HepG2 (cell line): ENCODE data around the gene ZCCHC10. TPM values are rescaled to one million over a fixed set of nuclear protein-coding genes. Genes with fewer than 3 reads are reported as not detected.

Experiments
- BCL6 ChIP-seq: IDR thresholded peaks from 2 replicates; pipeline ENCODE4 v1.6.1; 2016; ENCODE audit warnings: missing genetic modification reagents, missing compliant biosample characterization
- CREB1 ChIP-seq, 2 experiments: fragments of 450-650 bp in 1 of 2; IDR thresholded peaks; 2 replicates each; pipeline ENCODE4 v1.6.1; 2016 to 2017; ENCODE audit warnings: control low read depth in 1 of 2, mild to moderate bottlenecking in 1 of 2, missing compliant biosample characterization in 1 of 2, missing genetic modification characterization in 1 of 2
- EZH2 ChIP-seq: conservative IDR thresholded peaks from 2 replicates; pipeline ENCODE4 v1.6.1; 2012; ENCODE audit warnings: mild to moderate bottlenecking, low read depth, low read length, moderate library complexity
- FOXA3 ChIP-seq: IDR thresholded peaks from 2 replicates; pipeline ENCODE4 v1.6.1; 2016; ENCODE audit warnings: missing genetic modification reagents, missing compliant biosample characterization
- FOXJ3 ChIP-seq: sonication (generic); formaldehyde crosslinking; IDR thresholded peaks from 2 replicates; pipeline ENCODE4 v1.4.0; 2020; ENCODE audit warnings: missing genetic modification reagents, mild to moderate bottlenecking, borderline replicate concordance
- KAT8 ChIP-seq: IDR thresholded peaks from 2 replicates; pipeline ENCODE4 v1.6.1; 2016; ENCODE audit warnings: missing genetic modification reagents, missing compliant biosample characterization
- MAX ChIP-seq: IDR thresholded peaks from 2 replicates; pipeline ENCODE4 v1.6.1; 2012; ENCODE audit warnings: inconsistent platforms
- MYC ChIP-seq: sonication (generic); formaldehyde crosslinking; IDR thresholded peaks from 2 replicates; pipeline ENCODE4 v1.9.0; 2021; ENCODE audit warnings: missing genetic modification reagents, borderline replicate concordance
- NCOA2 ChIP-seq: sonication (generic); formaldehyde crosslinking; IDR thresholded peaks from 2 replicates; pipeline ENCODE4 v1.8.0; 2022; ENCODE audit warnings: inconsistent platforms
- POGZ ChIP-seq: sonication (generic); formaldehyde crosslinking; IDR thresholded peaks from 2 replicates; pipeline ENCODE4 v1.4.0; 2020; ENCODE audit warnings: mild to moderate bottlenecking, missing genetic modification reagents
- SATB2 ChIP-seq: sonication (generic); formaldehyde crosslinking; IDR thresholded peaks from 2 replicates; pipeline ENCODE4 v1.5.0; 2020; ENCODE audit warnings: missing genetic modification reagents
- SMYD3 ChIP-seq: sonication (generic); formaldehyde crosslinking; IDR thresholded peaks from 2 replicates; pipeline ENCODE4 v1.8.1; 2023; ENCODE audit warnings: mild to moderate bottlenecking, missing genetic modification reagents
- SNAPC4 ChIP-seq: sonication (generic); formaldehyde crosslinking; IDR thresholded peaks from 2 replicates; pipeline ENCODE4 v1.4.0; 2020; ENCODE audit warnings: mild to moderate bottlenecking, missing genetic modification reagents
- XRCC5 ChIP-seq: fragments of 200-400 bp; formaldehyde crosslinking; optimal IDR thresholded peaks from 2 replicates; pipeline ENCODE3; 2017; ENCODE audit warnings: mild to moderate bottlenecking, low read length
- YEATS4 ChIP-seq: sonication (generic); formaldehyde crosslinking; IDR thresholded peaks from 2 replicates; pipeline ENCODE4 v1.4.0; 2020; ENCODE audit warnings: missing genetic modification reagents, borderline replicate concordance
- ZBTB20 ChIP-seq: sonication (generic); formaldehyde crosslinking; IDR thresholded peaks from 2 replicates; pipeline ENCODE4 v1.8.1; 2023; ENCODE audit warnings: missing genetic modification reagents, low read depth, mild to moderate bottlenecking, borderline replicate concordance
- ZFP36L2 ChIP-seq: sonication (generic); formaldehyde crosslinking; IDR thresholded peaks from 2 replicates; pipeline ENCODE4 v1.4.0; 2020; ENCODE audit warnings: missing genetic modification reagents
- ZFX ChIP-seq: sonication (generic); formaldehyde crosslinking; IDR thresholded peaks from 2 replicates; pipeline ENCODE4 v1.4.0; 2020; ENCODE audit warnings: mild to moderate bottlenecking, low read depth, missing genetic modification reagents, moderate library complexity
- ZMAT3 ChIP-seq: sonication (generic); formaldehyde crosslinking; conservative IDR thresholded peaks from 2 replicates; pipeline ENCODE4 v1.7.0; 2021; ENCODE audit warnings: missing genetic modification reagents
- ZNF30 ChIP-seq: sonication (generic); formaldehyde crosslinking; IDR thresholded peaks from 2 replicates; pipeline ENCODE4 v1.5.0; 2020; ENCODE audit warnings: mild to moderate bottlenecking, missing genetic modification reagents
- polyA plus RNA-seq, 8 experiments: library from polyadenylated mRNA; depleted of rRNA in 3 of 8; stranded (reverse) in 7 of 8; unstranded in 1 of 8; fragments of >200 nt; fragmentation: Illumina TruSeq in 4 of 8; extraction: Trizol in 4 of 8; gene quantifications; 2 replicates each; pipeline versions ENCODE4 v1.2.1 to v1.2.3, GENCODE V29; 2011 to 2016; ENCODE audit warnings: low read depth in 4 of 8, missing spikeins in 1 of 8, mixed read lengths in 1 of 8; ENCODE audit not compliant: insufficient read depth in 1 of 8
- total RNA-seq, 5 experiments: library from RNA; depleted of rRNA; stranded (reverse); fragments of >200 nt; fragmentation: Illumina TruSeq; extraction: Trizol; gene quantifications; 2 replicates each; pipeline ENCODE4 v1.2.3, GENCODE V29; 2016; ENCODE audit warnings: low read depth in 1 of 5
- TF ChIP-seq, protein P1 (sequence below): sonication (generic); formaldehyde crosslinking; IDR thresholded peaks from 2 replicates; pipeline ENCODE4 v1.4.0; 2020; ENCODE audit warnings: missing genetic modification reagents
- TF ChIP-seq, protein P2 (sequence below): sonication (generic); formaldehyde crosslinking; IDR thresholded peaks from 2 replicates; pipeline ENCODE4 v1.8.1; 2023; ENCODE audit warnings: mild to moderate bottlenecking, missing genetic modification reagents

Gene ZCCHC10
- total and polyA plus RNA-seq, 2 of the 13 experiments (the other 11 are each of a cell fraction or from before 2014, with no cell fraction given), result 40.7 to 48.2 TPM

GRCh38 chr5:133025804-133026663 is at the start of gene ZCCHC10 (continued):
- TF ChIP-seq MYC (CRISPR knock-in tag) (peak; percentile 38; the same call in 1 of the 2 replicates), SMYD3 (CRISPR knock-in tag) (0 out of 2 replicates have a peak, but pooled peaks have one; percentile 38), YEATS4 (CRISPR knock-in tag) (peak; percentile 62), EZH2 (no peak), ZFX (CRISPR knock-in tag) (peak; percentile 79), CREB1 (IDR thresholded peaks at IDR 0.05) (no peak), CREB1 (CRISPR knock-in tag; IDR thresholded peaks at IDR 0.05) (peak; percentile 33; the same call in 1 of the 2 replicates), ZFP36L2 (no peak), SNAPC4 (CRISPR knock-in tag) (0 out of 2 replicates have a peak, but pooled peaks have one; percentile 60), FOXA3 (CRISPR knock-in tag) (peak; percentile 37; the same call in 1 of the 2 replicates), BCL6 (CRISPR knock-in tag) (no peak), POGZ (peak; percentile 28; the same call in 1 of the 2 replicates), XRCC5 (peak; percentile 26), ZMAT3 (CRISPR knock-in tag) (peak; percentile 76; the same call in 1 of the 2 replicates), ZNF30 (CRISPR knock-in tag) (no peak), ZBTB20 (CRISPR knock-in tag) (0 out of 2 replicates have a peak, but pooled peaks have one; percentile 52), KAT8 (CRISPR knock-in tag) (peak; percentile 92), NCOA2 (peak; percentile 18; the same call in 1 of the 2 replicates), SATB2 (CRISPR knock-in tag) (no peak), FOXJ3 (CRISPR knock-in tag) (no peak), MAX (no peak; the same call in 1 of the 2 replicates)
- TF ChIP-seq, protein P1, sequence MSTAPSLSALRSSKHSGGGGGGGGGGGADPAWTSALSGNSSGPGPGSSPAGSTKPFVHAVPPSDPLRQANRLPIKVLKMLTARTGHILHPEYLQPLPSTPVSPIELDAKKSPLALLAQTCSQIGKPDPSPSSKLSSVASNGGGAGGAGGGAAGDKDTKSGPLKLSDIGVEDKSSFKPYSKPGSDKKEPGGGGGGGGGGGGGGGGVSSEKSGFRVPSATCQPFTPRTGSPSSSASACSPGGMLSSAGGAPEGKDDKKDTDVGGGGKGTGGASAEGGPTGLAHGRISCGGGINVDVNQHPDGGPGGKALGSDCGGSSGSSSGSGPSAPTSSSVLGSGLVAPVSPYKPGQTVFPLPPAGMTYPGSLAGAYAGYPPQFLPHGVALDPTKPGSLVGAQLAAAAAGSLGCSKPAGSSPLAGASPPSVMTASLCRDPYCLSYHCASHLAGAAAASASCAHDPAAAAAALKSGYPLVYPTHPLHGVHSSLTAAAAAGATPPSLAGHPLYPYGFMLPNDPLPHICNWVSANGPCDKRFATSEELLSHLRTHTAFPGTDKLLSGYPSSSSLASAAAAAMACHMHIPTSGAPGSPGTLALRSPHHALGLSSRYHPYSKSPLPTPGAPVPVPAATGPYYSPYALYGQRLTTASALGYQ, result peak; percentile 42; the same call in 1 of the 2 replicates
- TF ChIP-seq, protein P2, sequence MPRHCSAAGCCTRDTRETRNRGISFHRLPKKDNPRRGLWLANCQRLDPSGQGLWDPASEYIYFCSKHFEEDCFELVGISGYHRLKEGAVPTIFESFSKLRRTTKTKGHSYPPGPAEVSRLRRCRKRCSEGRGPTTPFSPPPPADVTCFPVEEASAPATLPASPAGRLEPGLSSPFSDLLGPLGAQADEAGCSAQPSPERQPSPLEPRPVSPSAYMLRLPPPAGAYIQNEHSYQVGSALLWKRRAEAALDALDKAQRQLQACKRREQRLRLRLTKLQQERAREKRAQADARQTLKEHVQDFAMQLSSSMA (CRISPR knock-in tag), result 0 out of 2 replicates have a peak, but pooled peaks have one; percentile 31
